Naive thymus-derived CD8-positive, alpha-beta T cell (primary cell): ENCODE measurements around the gene CHODL. TPM values are rescaled to one million over a fixed set of nuclear protein-coding genes. Genes with fewer than 3 reads are reported as not detected.

Experiments used
- ATAC-seq, 2 donors: fragments of 150-1000 bp; cut with Tn5 transposase in 1 of 2; sonication (Bioruptor Pico), chemical (Tn5 transposase) in 1 of 2; 1 replicate in 1 of 2; 2 replicates in 1 of 2; pipeline ENCODE4 v1.10.0; 2021; ENCODE audit warnings: mild to moderate bottlenecking in 2 of 2, moderate library complexity in 2 of 2
- POLR2A ChIA-PET: fragments of 350-600 bp; sonication (Branson Sonifier 250); formaldehyde crosslinking; loops from one replicate; lab custom pipeline; 2021; ENCODE audit warnings: antibody characterized with exemption; lab: Charles Lee
- DNase-seq, 10 donors: peaks; one replicate each; pipeline versions ENCODE4 v3.0.0 to v3.0.0-alpha.2; 2020 to 2022
- H3K27ac Mint-ChIP-seq, 10 donors: one replicate each; pipeline ENCODE4 v1.8.0; 2020 to 2022; ENCODE audit warnings: mild to moderate bottlenecking in 10 of 10, mixed read lengths in 10 of 10, moderate library complexity in 4 of 10, inconsistent platforms in 1 of 10
- H3K27me3 Mint-ChIP-seq, 5 donors: one replicate each; pipeline ENCODE4 v1.8.0; 2021 to 2022; ENCODE audit warnings: mixed read lengths in 5 of 5
- H3K36me3 Mint-ChIP-seq, 3 donors: one replicate each; pipeline ENCODE4 v1.8.0; 2020 to 2022; ENCODE audit warnings: mixed read lengths in 3 of 3, mild to moderate bottlenecking in 2 of 3, inconsistent platforms in 1 of 3
- H3K4me1 Mint-ChIP-seq, 4 donors: one replicate each; pipeline ENCODE4 v1.8.0; 2021 to 2022; ENCODE audit warnings: mixed read lengths in 4 of 4
- H3K4me3 Mint-ChIP-seq, 10 donors: one replicate each; pipeline ENCODE4 v1.8.0; 2020 to 2022; ENCODE audit warnings: mild to moderate bottlenecking in 10 of 10, mixed read lengths in 10 of 10, moderate library complexity in 6 of 10, inconsistent platforms in 1 of 10
- H3K9me3 Mint-ChIP-seq, 9 donors: one replicate each; pipeline ENCODE4 v1.8.0; 2020 to 2022; ENCODE audit warnings: mixed read lengths in 9 of 9, mild to moderate bottlenecking in 3 of 9, inconsistent platforms in 1 of 9, moderate library complexity in 1 of 9
- polyA plus RNA-seq, 3 donors: library from polyadenylated mRNA; unstranded; fragments of 300-500 nt; fragmentation: Illumina TruSeq; gene quantifications; one replicate each; pipeline ENCODE4 v1.2.3, GENCODE V29; 2021
- total RNA-seq, 8 experiments: library from RNA in 2 of 8; stranded (reverse) in 2 of 8; gene quantifications; one replicate each; pipeline ENCODE4 v1.2.3 and lab custom pipeline; 2021 to 2026

CHODL gene, protein sequence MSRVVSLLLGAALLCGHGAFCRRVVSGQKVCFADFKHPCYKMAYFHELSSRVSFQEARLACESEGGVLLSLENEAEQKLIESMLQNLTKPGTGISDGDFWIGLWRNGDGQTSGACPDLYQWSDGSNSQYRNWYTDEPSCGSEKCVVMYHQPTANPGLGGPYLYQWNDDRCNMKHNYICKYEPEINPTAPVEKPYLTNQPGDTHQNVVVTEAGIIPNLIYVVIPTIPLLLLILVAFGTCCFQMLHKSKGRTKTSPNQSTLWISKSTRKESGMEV
- under 1 TPM in 1 of 2 experiments, not detected in 1; 0.21 TPM for total RNA-seq
- 1 to 10 TPM in 1 of 3 donors, under 1 TPM in 2; 0.30 to 1.2 (median 0.51) TPM for polyA plus RNA-seq
- total RNA-seq (lab: John Stamatoyannopoulos, UW): 0 to 0.98 (median 0.31) reads per million in 6 experiments

DNA sequence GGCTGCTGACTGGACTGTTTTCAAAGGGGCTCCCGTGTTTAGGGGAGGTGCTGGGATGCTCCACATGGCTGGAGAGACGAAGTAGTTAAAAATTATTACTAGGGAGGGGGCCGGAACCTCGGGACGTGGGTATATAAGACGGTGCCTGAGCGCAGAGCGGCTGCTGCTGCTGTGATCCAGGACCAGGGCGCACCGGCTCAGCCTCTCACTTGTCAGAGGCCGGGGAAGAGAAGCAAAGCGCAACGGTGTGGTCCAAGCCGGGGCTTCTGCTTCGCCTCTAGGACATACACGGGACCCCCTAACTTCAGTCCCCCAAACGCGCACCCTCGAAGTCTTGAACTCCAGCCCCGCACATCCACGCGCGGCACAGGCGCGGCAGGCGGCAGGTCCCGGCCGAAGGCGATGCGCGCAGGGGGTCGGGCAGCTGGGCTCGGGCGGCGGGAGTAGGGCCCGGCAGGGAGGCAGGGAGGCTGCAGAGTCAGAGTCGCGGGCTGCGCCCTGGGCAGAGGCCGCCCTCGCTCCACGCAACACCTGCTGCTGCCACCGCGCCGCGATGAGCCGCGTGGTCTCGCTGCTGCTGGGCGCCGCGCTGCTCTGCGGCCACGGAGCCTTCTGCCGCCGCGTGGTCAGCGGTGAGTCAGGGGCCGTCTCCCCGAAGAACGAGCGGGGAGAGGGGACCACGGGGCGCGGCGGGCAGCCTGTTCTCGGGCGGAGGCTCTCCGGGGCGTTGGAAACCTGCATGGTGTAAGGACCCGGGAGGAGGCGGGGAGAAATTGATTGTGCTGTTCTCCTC lies at the start of gene CHODL:
TSS of gene CHODL (plus strand) at position 163 of the 793 bp plus-strand sequence. CDS start at position 554, 391 bp downstream.
- peak in 1 of 2 donors; percentile 22 for ATAC-seq
- no peak for DNase-seq
- POLR2A ChIA-PET: no interaction called here
- Mint-ChIP-seq H3K36me3 (peaks cover 0 to 9% (median 5%) of the 10 kb centered on the region in 3 donors), H3K9me3 (peaks cover 0 to 4% (median 0%) of the 10 kb centered on the region in 9 donors), H3K27ac (no peak within 1 kb of the TSS), H3K4me3 (no peak within 1 kb of the TSS), H3K27me3 (peaks cover 13 to 42% (median 28%) of the 10 kb centered on the region in 5 donors), H3K4me1 (peaks cover 0 to 5% (median 0%) of the 10 kb centered on the region in 4 donors)

DNA sequence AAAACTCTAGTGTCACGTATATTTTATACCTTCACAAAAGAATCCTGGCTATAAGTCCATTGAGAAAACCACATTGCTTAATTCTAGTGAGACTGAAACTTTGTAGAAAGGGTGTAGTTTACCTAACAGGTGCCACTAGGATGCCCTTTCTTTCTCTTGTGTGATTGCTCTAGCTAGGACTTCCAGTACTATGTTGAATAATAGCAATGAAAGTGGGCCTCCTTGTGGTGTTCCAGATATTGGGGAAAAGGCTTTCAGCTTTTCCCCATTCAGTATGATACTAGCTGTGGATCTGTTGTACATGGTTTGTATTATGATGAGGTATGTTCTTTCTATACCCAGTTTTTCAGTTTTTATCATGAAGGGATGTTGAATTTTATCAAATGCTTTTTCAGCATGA lies 39.7 kb upstream of the CHODL start:
- H3K4me1 Mint-ChIP-seq: no peaks in the 10 kb centered on the region

DNA sequence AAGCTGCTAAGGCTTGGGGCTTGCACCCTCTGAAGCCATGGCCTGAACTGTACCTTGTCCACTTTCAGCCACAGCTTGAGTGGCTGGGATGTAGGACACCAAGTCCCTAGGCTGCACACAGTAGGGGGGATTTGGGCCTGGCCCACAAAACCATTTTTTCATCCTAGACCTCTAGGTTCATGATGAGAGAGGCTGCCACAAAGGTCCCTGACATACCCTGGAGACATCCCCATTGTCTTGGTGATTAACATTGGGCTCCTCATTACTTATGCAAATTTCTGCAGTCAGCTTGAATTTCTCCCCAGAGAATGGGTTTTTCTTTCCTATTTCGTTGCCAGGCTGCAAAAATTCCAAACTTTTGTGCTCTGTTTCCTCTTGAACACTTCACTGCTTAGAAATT lies 26.3 kb upstream of the CHODL start:
- POLR2A ChIA-PET: no interaction called here
- no peak overlapping the region for H3K4me3 Mint-ChIP-seq
- no peak overlapping the region for H3K27ac Mint-ChIP-seq
- ATAC-seq: no peak
- no peaks in the 10 kb centered on the region for H3K4me1 Mint-ChIP-seq
- no peak for DNase-seq
- H3K9me3 Mint-ChIP-seq: peaks cover 20 to 54% (median 30%) of the 10 kb centered on the region in 9 donors
- peaks cover 0 to 9% (median 0%) of the 10 kb centered on the region in 5 donors for H3K27me3 Mint-ChIP-seq
- H3K36me3 Mint-ChIP-seq: peaks cover 0 to 26% (median 0%) of the 10 kb centered on the region in 3 donors

More for the DNA sequence above, 39.7 kb upstream of the CHODL start:
- H3K27me3 Mint-ChIP-seq: no peaks in the 10 kb centered on the region
- peaks cover 0 to 17% (median 7%) of the 10 kb centered on the region in 9 donors for H3K9me3 Mint-ChIP-seq
- no peak overlapping the region for H3K27ac Mint-ChIP-seq
- peaks cover 0 to 2% (median 0%) of the 10 kb centered on the region in 3 donors for H3K36me3 Mint-ChIP-seq
- ATAC-seq (no peak), DNase-seq (no peak)
- H3K4me3 Mint-ChIP-seq: no peak overlapping the region
- POLR2A ChIA-PET: no interaction called here

- Mint-ChIP-seq H3K36me3 (peaks cover 0 to 26% (median 0%) of the 10 kb centered on the region in 3 donors), H3K9me3 (peaks cover 17 to 54% (median 31%) of the 10 kb centered on the region in 9 donors), H3K4me1 (no peaks in the 10 kb centered on the region), H3K4me3 (no peak overlapping the region), H3K27ac (no peak overlapping the region), H3K27me3 (peaks cover 0 to 9% (median 0%) of the 10 kb centered on the region in 5 donors)
- no peak for DNase-seq
- ATAC-seq: no peak
- POLR2A ChIA-PET: no interaction called here
Measured at GRCh38 chr21:18220498-18220897, 24.1 kb upstream of the CHODL start.

- Mint-ChIP-seq H3K36me3 (peaks cover 0 to 26% (median 0%) of the 10 kb centered on the region in 3 donors), H3K27me3 (peaks cover 0 to 9% (median 0%) of the 10 kb centered on the region in 5 donors), H3K9me3 (peaks cover 16 to 38% (median 26%) of the 10 kb centered on the region in 9 donors), H3K4me3 (no peak overlapping the region), H3K4me1 (no peaks in the 10 kb centered on the region), H3K27ac (peak overlapping the region in 1 of 10 donors; percentile 22)
- DNase-seq: no peak
- POLR2A ChIA-PET: no interaction called here
- ATAC-seq: no peak
Measured at GRCh38 chr21:18222346-18222745, 22.3 kb upstream of the CHODL start.

DNA sequence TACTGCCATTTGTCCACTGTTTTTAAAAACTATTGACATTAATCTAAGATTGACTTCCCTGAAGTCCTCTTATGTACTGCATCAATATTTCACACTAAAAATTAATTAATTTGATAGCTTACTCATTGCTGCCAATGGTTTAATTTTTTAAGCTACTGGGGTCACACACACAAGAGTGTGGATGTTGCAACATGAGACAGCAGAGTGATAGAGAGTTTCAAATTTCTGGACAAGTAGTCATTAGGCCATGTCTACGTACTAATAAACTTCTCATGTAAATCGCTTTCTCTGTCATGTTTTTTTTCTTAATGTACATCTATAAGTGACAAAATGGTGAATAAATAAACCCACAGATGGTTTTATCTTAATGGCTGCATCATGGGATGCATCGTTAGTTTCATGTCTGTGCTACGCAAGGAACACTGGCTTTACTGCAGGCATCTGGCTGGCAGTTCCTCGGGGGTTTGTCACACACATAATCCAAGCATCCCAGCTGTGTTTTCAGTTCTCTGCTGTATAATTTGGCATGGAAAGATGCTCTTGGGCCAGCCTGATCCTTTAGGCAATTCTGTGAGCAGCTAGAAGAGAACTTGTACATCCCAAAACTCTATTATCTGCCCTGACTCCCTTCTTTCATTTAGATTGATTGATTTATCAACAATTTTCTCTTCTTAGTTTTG lies 16.4 kb upstream of the CHODL start:
- POLR2A ChIA-PET: no interaction called here
- H3K4me1 Mint-ChIP-seq: no peaks in the 10 kb centered on the region
- H3K9me3 Mint-ChIP-seq: peaks cover 0 to 4% (median 0%) of the 10 kb centered on the region in 9 donors
- no peak for DNase-seq
- H3K36me3 Mint-ChIP-seq: no peaks in the 10 kb centered on the region
- H3K4me3 Mint-ChIP-seq: no peak overlapping the region
- no peak overlapping the region for H3K27ac Mint-ChIP-seq
- H3K27me3 Mint-ChIP-seq: peaks cover 0 to 1% (median 0%) of the 10 kb centered on the region in 5 donors
- ATAC-seq: no peak

- Mint-ChIP-seq H3K4me3 (no peak overlapping the region), H3K27ac (no peak overlapping the region), H3K36me3 (no peaks in the 10 kb centered on the region), H3K4me1 (no peaks in the 10 kb centered on the region), H3K27me3 (peaks cover 0 to 3% (median 0%) of the 10 kb centered on the region in 5 donors), H3K9me3 (peaks cover 0 to 13% (median 4%) of the 10 kb centered on the region in 9 donors)
- DNase-seq (no peak), ATAC-seq (no peak)
- POLR2A ChIA-PET: no interaction called here
Measured at GRCh38 chr21:18235545-18235944, 9.1 kb upstream of the CHODL start.

GRCh38 chr21:18245464-18245967 lies 883 bp downstream of the CHODL start:
- Mint-ChIP-seq H3K36me3 (peaks cover 0 to 9% (median 5%) of the 10 kb centered on the region in 3 donors), H3K27me3 (peaks cover 13 to 42% (median 28%) of the 10 kb centered on the region in 5 donors), H3K4me3 (no peak overlapping the region), H3K9me3 (peaks cover 0 to 4% (median 0%) of the 10 kb centered on the region in 9 donors), H3K4me1 (peaks cover 0 to 5% (median 0%) of the 10 kb centered on the region in 4 donors), H3K27ac (peak overlapping the region in 1 of 10 donors; percentile 49)
- POLR2A ChIA-PET: no interaction called here
- DNase-seq (no peak), ATAC-seq (no peak)

DNA sequence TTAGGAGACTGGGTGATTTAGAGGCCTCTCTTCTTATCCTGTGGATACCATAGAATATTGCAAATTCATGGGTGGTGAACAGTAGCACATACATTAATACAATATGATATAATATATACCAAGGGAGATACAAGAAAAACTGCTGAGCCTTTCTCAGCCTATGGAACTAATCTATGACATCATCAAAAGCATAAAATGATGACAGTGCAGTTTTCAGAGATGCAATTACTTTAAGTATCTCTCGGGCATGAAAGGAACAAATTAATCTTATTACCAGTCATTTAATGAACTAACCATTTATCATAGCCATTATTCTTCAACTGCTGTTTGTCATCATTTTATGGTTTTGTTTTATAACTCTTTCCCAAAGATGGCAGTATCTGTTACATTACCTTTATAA lies 3.5 kb downstream of the CHODL start:
- peaks cover 0 to 4% (median 0%) of the 10 kb centered on the region in 9 donors for H3K9me3 Mint-ChIP-seq
- H3K27me3 Mint-ChIP-seq: peaks cover 11 to 33% (median 24%) of the 10 kb centered on the region in 5 donors
- no peak overlapping the region for H3K4me3 Mint-ChIP-seq
- ATAC-seq: no peak
- peaks cover 0 to 9% (median 5%) of the 10 kb centered on the region in 3 donors for H3K36me3 Mint-ChIP-seq
- peaks cover 0 to 5% (median 0%) of the 10 kb centered on the region in 4 donors for H3K4me1 Mint-ChIP-seq
- DNase-seq: no peak
- H3K27ac Mint-ChIP-seq: no peak overlapping the region
- POLR2A ChIA-PET: no interaction called here

DNA sequence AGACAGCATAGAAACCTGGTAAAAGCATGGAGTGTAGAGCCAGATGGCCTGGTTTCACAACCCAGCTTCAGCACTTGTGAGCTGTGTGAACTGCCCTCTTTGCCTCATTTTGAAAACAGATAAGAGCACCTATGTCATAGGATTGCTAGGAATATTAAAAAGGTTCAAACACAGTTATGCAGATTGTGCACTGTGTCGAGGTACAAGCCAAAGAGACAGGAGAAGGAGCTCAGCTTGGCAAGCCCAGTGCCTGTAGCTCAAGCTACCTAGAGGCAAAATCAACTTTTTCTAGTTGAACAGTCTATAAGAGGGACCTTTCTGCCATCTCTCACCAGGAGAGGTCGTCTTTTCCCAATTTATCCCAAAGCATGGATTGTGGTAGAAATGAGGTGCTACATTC lies 5.0 kb downstream of the CHODL start:
- Mint-ChIP-seq H3K36me3 (peaks cover 0 to 9% (median 0%) of the 10 kb centered on the region in 3 donors), H3K4me3 (no peak overlapping the region), H3K9me3 (peaks cover 0 to 4% (median 0%) of the 10 kb centered on the region in 9 donors), H3K27me3 (peaks cover 8 to 18% (median 11%) of the 10 kb centered on the region in 5 donors), H3K4me1 (no peaks in the 10 kb centered on the region), H3K27ac (no peak overlapping the region)
- POLR2A ChIA-PET: no interaction called here
- no peak for DNase-seq
- ATAC-seq: peak in 1 of 2 donors; percentile 38

GRCh38 chr21:18251065-18251464 lies 6.4 kb downstream of the CHODL start:
- Mint-ChIP-seq H3K27me3 (peaks cover 3 to 6% (median 4%) of the 10 kb centered on the region in 5 donors), H3K4me3 (peak overlapping the region in 1 of 10 donors; percentile 41), H3K4me1 (no peaks in the 10 kb centered on the region), H3K36me3 (peaks cover 0 to 5% (median 0%) of the 10 kb centered on the region in 3 donors), H3K27ac (no peak overlapping the region), H3K9me3 (peaks cover 0 to 1% (median 0%) of the 10 kb centered on the region in 9 donors)
- DNase-seq: no peak
- POLR2A ChIA-PET: no interaction called here
- ATAC-seq: no peak

DNA sequence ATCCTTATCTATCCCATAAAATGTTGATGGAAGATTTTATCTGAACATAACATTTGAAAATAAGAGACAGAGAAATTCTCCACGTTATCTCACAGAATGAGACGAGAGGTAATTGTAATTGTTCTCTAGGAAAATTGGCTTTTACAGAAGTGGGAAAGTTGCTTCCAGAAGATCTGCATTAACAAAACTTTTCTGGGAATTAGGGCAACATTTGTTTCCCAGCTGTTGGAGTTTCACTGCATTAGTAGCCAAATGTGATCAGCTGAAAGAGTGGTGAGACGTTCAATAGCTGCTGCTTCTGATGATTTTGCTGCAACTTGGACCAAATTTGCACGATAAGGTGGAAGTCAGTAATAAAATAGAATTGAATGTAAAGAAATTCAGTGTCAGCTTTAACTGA lies 7.6 kb downstream of the CHODL start:
- POLR2A ChIA-PET: no interaction called here
- no peaks in the 10 kb centered on the region for H3K9me3 Mint-ChIP-seq
- H3K36me3 Mint-ChIP-seq: no peaks in the 10 kb centered on the region
- H3K4me3 Mint-ChIP-seq: peak overlapping the region in 1 of 10 donors; percentile 12
- no peak overlapping the region for H3K27ac Mint-ChIP-seq
- no peaks in the 10 kb centered on the region for H3K27me3 Mint-ChIP-seq
- H3K4me1 Mint-ChIP-seq: no peaks in the 10 kb centered on the region
- ATAC-seq (no peak), DNase-seq (no peak)
